Endothelial cell of umbilical vein (primary cell): ENCODE data around the gene ARHGAP10.

Experiments used
- CTCF ChIP-seq, 2 donors: IDR thresholded peaks; 1 replicate in 1 of 2; 2 replicates in 1 of 2; pipeline ENCODE4 v1.5.1; 2011; ENCODE audit warnings: low read length in 2 of 2, mild to moderate bottlenecking in 2 of 2, moderate library complexity in 2 of 2, control low read depth in 1 of 2, inconsistent platforms in 1 of 2, low read depth in 1 of 2; ENCODE audit not compliant: insufficient read depth in 1 of 2; ENCODE audit errors: extremely low read depth in 1 of 2
- POLR2AphosphoS5 ChIP-seq: IDR thresholded peaks from 2 replicates; pipeline ENCODE4 v1.6.1; 2012; ENCODE audit warnings: low read depth, mild to moderate bottlenecking, control low read depth, low read length, moderate library complexity; ENCODE audit not compliant: insufficient read depth

- TF ChIP-seq CTCF (IDR thresholded peaks at IDR 0.05; ENCODE audit: extremely low read depth in 1 of 2, insufficient read depth in 1 of 2, low read depth in 1 of 2, low read length in 2 of 2): no peak
- no peak for TF ChIP-seq POLR2AphosphoS5
These were observed 14.0 kb upstream of the ARHGAP10 start for GRCh38 chr4:147717878-147718277.
